ENCODE results near the gene WNT4.

Gene WNT4

DNA sequence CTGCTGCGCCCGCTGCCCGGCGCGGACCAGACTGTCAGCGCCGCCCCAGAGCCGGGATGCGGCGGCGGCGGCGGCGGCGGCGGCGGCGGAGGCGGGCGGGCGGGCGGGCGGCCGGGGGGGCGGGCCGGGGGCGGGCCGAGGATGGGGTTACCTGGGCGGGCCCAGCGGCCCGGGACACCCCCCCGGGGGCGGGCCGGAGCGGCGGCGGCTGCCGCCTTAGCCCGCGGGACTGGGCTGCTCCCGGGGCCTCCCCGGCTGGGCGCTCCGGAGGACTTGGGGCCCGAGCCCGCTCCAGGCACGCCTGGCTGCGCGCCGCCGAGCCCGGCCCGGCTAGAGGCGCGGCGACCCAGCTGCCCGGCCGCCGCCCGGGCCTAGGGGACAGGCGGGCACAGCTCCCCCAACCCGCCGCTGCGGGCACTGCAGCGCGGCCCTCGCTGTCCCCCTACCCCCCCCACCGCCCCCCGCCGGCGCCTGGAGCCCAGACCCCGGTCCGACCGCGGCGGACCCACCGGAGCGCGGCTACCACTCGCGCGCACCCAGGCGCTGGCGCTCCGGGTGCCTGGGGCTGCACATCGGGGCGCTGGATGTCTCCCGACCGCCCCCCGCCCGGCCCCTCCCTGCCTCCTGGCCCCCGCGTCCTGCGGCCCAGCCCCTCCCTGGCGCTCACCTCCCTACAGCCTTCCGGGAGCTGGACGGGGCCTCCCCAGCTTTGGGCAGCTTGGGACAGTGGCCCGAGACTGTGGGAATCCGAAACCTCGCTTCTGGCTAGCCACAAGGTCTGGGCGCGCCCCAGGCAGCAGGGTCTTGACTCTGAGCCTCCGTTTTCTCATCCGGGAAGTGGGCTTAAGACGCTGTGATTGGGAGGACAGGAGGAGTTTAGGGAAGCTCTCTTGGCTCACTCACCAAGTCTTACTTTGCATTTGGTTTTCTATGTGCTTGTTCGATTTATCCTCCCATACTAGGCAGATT is at the start of gene WNT4:
TSS of gene WNT4 (minus strand) at position 33 of the 969 bp plus-strand sequence. CDS start 175 bp downstream, outside the sequence.
- no peak for DNase-seq

- no peak for DNase-seq
These were observed 47.8 kb upstream of the WNT4 start for GRCh38 chr1:22190731-22191130.

- no peak for DNase-seq
These were observed 47.4 kb upstream of the WNT4 start for GRCh38 chr1:22190251-22190650.

DNA sequence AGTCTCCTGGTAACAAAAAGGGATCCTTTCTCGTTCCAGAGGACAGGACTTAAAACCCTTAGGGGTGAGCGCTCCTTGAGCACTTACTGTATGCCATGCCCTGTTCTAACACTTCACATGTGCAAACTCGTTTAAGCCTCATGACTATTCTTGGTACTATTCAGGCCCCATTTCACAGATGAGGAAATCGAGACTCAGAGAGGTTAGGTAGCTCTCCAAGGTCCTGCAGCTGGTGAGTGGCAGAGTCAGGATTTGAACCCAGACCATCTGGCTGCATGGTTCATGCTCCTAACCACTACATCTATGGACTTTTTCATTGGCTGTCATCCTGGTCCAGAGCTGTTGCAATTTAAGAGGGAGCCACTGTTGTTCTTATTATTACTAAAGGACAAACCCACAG is 46.7 kb upstream of the WNT4 start:
- DNase-seq = no peak

GRCh38 chr1:22188914-22189313 is 46.0 kb upstream of the WNT4 start:
- no peak for DNase-seq

GRCh38 chr1:22188436-22188835 is 45.5 kb upstream of the WNT4 start:
- no peak for DNase-seq

- DNase-seq = no peak
These were observed 43.4 kb upstream of the WNT4 start for GRCh38 chr1:22186311-22186710.

- no peak for DNase-seq
These were observed 42.2 kb upstream of the WNT4 start for GRCh38 chr1:22184892-22185612.

DNA sequence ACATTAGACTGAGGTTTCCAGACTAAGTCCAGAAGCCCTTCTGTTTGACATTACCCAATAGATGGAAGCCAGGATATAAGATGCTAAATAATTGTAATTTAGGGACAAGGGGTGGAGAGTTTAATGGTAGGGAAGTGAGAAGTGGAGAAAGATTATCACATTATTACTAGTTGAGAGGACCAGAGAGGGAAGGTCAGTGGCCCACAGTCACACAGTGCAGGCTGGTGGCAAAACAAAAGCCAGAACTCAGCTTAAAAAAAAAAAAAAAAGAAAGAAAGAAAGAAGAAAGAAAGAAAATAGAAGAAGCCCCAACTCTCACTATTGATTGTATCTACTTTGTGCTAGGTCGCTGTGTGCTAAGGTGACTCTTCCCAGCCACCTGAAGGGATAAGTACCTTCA is 41.6 kb upstream of the WNT4 start:
- DNase-seq = no peak

- no peak for DNase-seq
These were observed 39.8 kb upstream of the WNT4 start for GRCh38 chr1:22182715-22183114.

GRCh38 chr1:22179197-22179803 is 36.4 kb upstream of the WNT4 start:
- no peak for DNase-seq

GRCh38 chr1:22177354-22178003 is 34.6 kb upstream of the WNT4 start:
- DNase-seq = no peak

DNA sequence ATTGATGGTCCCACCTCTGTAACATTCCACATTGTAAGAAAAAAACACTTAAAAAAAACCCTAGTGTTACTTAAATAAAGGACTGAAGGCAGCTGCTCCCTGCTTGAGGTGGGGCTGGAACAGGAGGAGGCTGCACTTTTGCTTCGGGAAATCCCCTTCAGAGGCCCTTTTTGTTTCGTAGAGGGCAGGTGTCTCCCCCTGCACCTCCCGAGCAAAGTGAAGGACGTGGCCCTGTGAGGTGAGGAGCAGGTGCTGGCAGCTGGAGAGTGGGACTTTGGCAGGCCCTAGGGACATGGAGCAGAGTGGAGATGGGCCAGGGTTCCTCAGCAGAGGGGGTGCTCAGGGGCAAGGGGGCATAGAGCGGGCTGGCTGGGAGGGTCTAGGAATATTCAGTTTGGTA is 33.4 kb upstream of the WNT4 start:
- no peak for DNase-seq

DNA sequence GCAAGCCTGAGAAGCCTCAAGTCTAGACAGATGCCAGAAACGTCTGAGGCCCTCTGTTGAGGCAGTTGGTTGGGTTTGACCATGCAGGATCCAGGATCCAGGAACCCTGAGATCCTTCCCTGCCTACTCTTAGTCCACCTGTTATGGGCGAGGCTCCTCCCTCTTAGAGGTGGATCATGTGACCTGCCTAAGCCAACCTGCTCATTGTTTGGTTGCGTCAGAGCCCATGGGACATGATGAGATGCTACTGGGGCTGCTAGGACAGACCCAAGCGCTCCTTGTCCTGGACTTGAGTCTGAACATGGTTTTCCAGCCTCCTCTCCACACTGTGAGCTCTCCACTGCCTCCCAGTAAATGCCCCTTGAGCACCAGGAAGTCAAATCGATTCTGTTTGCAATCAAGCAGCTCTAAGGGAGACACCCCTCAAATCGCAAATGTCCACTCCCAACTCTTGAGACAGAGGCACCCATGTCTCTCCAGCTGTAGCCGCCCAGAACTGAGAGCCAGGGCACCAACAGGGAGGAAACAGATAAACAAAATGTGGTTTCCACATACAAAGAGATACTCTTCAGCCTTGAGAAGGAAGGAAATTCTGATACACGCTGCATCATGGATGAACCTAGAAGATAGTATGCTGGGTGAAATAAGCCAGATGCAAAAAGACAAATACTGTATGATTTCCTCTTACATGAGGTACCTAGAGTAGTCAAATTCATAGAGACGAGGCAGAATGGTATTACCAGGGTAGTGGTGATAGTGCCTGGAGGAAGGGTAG is 31.7 kb upstream of the WNT4 start:
- DNase-seq = no peak

DNA sequence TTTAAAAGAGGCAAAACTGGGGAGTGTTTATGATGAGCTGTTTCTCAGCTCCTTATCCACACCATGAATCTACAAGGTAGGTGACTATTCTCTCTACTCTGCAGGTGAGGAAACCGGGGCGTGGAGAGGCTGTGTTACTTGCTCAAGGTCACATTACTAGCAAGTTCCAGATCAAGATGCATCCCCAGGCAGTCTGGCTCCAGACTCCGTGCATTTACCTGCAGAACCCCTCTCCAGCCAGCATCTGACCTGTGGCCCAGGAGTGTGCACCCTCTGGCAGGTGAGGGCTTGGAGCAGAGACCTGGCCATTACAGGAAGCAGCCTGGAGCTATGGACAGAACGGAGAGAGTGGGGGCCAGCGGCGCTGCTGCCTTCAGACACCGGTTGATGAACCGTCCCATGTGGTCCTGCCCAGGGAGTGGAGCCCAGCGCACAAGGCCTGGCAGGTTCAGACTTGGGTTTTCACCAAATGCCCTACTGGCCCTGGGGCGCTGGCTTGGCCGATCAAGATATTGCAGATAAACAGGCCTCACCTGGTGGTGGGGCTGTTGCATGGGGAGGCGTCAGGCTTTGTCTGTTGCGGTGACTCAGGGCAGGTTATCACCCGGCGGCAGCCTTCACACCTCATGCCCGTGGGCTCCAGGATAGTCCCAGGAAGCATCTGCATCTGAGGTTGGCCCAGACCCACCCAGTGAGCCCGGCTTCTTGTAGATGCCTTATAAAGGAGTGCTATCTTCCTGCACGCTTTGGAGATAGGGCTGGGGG is 29.2 kb upstream of the WNT4 start:
- DNase-seq = no peak

DNA sequence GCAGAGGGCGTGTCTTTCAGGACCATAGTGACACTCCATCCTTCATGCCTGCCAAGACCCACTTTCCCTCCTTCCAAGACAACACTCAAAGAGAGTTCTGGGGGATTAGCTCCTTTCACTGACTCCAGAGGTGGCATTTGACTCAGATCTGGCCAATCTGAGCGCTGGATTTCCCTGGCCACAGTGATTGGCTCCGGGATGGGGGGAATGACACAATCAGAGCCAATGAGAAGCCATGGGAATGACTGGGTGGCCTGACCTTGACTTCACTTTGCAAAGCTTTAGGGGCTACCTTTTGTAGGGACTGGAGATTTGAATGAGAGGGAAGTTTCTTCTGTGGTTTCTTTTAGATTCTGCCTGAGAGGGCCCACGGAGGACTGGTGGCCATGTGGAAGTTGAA is 26.9 kb upstream of the WNT4 start:
- DNase-seq = no peak

GRCh38 chr1:22168412-22168973 is 25.6 kb upstream of the WNT4 start:
- DNase-seq = no peak

- no peak for DNase-seq
These were observed 23.5 kb upstream of the WNT4 start for GRCh38 chr1:22166439-22166838.

- DNase-seq = no peak
These were observed 22.2 kb upstream of the WNT4 start for GRCh38 chr1:22164841-22165808.

DNA sequence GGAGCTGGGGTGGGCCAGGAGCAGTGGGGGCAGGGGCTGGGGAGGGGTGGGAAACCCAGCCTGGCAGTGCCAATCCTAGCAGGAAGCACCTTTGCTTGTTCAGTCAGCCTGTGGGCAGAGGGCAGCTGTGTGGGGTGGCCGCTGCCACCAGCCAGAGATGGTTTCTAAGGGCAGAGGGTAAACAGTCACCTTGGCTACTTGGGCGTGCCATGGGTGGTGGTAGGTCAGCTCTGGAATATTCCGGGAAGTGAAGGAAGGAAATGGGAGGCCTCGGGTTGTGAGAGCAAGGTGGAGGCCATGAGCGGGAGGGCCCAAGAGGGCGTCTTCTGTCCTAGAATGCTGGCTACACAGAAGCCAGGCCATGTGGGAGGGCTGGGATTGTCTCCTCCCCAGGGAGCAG is 20.7 kb upstream of the WNT4 start:
- no peak for DNase-seq
